A549 (cell line): ENCODE data around the gene TMEM179.

Experiments used
- CTCF ChIP-seq: fragments of >200 bp; sonication (Bioruptor Twin); formaldehyde crosslinking; IDR thresholded peaks from 3 replicates; pipeline ENCODE4 v1.5.1; 2016
- EHMT2 ChIP-seq: fragments of 200-600 bp; sonication (generic); IDR thresholded peaks from 2 replicates; pipeline ENCODE4 v1.6.1; 2016; ENCODE audit warnings: antibody characterized with exemption, low read depth, mild to moderate bottlenecking, moderate library complexity
- FOSL2 ChIP-seq, 2 experiments: fragments of 450-650 bp in 1 of 2; fragments of >200 bp in 1 of 2; sonication (Bioruptor Twin) in 1 of 2; formaldehyde crosslinking; IDR thresholded peaks; 2 replicates each; pipeline versions ENCODE4 v1.5.0 to v1.6.1; 2016 to 2020; ENCODE audit warnings: mild to moderate bottlenecking in 1 of 2, moderate library complexity in 1 of 2
- JUNB ChIP-seq: fragments of >200 bp; sonication (Bioruptor Twin); formaldehyde crosslinking; IDR thresholded peaks from 2 replicates; pipeline ENCODE4 v1.6.1; 2016
- KDM1A ChIP-seq: fragments of 200-600 bp; sonication (generic); IDR thresholded peaks from 2 replicates; pipeline ENCODE4 v1.6.1; 2016; ENCODE audit warnings: low read depth, mild to moderate bottlenecking
- NR3C1 ChIP-seq: fragments of >200 bp; sonication (Bioruptor Twin); formaldehyde crosslinking; IDR thresholded peaks from 3 replicates; pipeline ENCODE4 v1.6.1; 2017
- PHF8 ChIP-seq: fragments of 200-600 bp; sonication (generic); IDR thresholded peaks from 2 replicates; pipeline ENCODE4 v1.6.1; 2016; ENCODE audit warnings: low read depth, mild to moderate bottlenecking, antibody characterized with exemption, moderate library complexity, borderline replicate concordance
- POLR2A ChIP-seq: IDR thresholded peaks from 2 replicates; pipeline ENCODE4 v1.6.1; 2012; ENCODE audit warnings: mild to moderate bottlenecking, low read length
- RAD21 ChIP-seq, 2 experiments: fragments of >200 bp in 1 of 2; sonication (Bioruptor Twin) in 1 of 2; formaldehyde crosslinking in 1 of 2; IDR thresholded peaks in 1 of 2; conservative IDR thresholded peaks in 1 of 2; 2 replicates in 1 of 2; 3 replicates in 1 of 2; pipeline ENCODE4 v1.6.1; 2012 to 2018; ENCODE audit warnings: inconsistent platforms in 1 of 2
- REST ChIP-seq: fragments of 200-600 bp; sonication (generic); IDR thresholded peaks from 2 replicates; pipeline ENCODE4 v1.6.1; 2016; ENCODE audit warnings: antibody characterized with exemption, mild to moderate bottlenecking, moderate library complexity
- SMC3 ChIP-seq: fragments of >200 bp; sonication (Bioruptor Twin); formaldehyde crosslinking; IDR thresholded peaks from 3 replicates; pipeline ENCODE4 v1.6.1; 2018; ENCODE audit warnings: inconsistent platforms
- ZSCAN20 ChIP-seq: fragments of 250-450 bp; sonication (Bioruptor Pico); IDR thresholded peaks from 2 replicates; pipeline ENCODE4 v1.8.0; 2022; ENCODE audit warnings: mild to moderate bottlenecking, moderate library complexity
- TF ChIP-seq, protein P1 (sequence below): IDR thresholded peaks from 2 replicates; pipeline ENCODE4 v1.6.1; 2012
- TF ChIP-seq, protein P2 (sequence below): IDR thresholded peaks from 2 replicates; pipeline ENCODE4 v1.6.1; 2012

- TF ChIP-seq, protein P1, sequence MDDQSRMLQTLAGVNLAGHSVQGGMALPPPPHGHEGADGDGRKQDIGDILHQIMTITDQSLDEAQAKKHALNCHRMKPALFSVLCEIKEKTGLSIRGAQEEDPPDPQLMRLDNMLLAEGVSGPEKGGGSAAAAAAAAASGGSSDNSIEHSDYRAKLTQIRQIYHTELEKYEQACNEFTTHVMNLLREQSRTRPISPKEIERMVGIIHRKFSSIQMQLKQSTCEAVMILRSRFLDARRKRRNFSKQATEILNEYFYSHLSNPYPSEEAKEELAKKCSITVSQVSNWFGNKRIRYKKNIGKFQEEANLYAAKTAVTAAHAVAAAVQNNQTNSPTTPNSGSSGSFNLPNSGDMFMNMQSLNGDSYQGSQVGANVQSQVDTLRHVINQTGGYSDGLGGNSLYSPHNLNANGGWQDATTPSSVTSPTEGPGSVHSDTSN, result no peak
- TF ChIP-seq POLR2A, result no peak
- no peak for TF ChIP-seq NR3C1
- TF ChIP-seq CTCF, result no peak
- TF ChIP-seq ZSCAN20 (CRISPR knock-in tag), result no peak
- TF ChIP-seq, protein P2, sequence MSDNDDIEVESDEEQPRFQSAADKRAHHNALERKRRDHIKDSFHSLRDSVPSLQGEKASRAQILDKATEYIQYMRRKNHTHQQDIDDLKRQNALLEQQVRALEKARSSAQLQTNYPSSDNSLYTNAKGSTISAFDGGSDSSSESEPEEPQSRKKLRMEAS, result no peak
- no peak for TF ChIP-seq FOSL2 (IDR thresholded peaks at IDR 0.05)
- no peak for TF ChIP-seq FOSL2 (CRISPR knock-in tag; IDR thresholded peaks at IDR 0.05)
- TF ChIP-seq RAD21 (conservative IDR thresholded peaks at IDR 0.05 in 1 of 2, IDR thresholded peaks at IDR 0.05 in 1 of 2), result no peak
- TF ChIP-seq PHF8, result no peak
- TF ChIP-seq EHMT2, result no peak
- no peak for TF ChIP-seq KDM1A
- TF ChIP-seq REST, result no peak
- no peak for TF ChIP-seq JUNB
- TF ChIP-seq SMC3, result no peak
These were observed 14.2 kb downstream of the TMEM179 start for GRCh38 chr14:104590240-104590965.
